Spleen (tissue), 13 donors: ENCODE data around the gene TNFRSF25. TPM values are rescaled to one million over a fixed set of nuclear protein-coding genes. Genes with fewer than 3 reads are reported as not detected.

ENCODE experiments used
- DNase-seq: peaks from one replicate; pipeline ENCODE4 v3.0.0-alpha.2; 2020
- H3K27ac ChIP-seq, 8 donors: fragments of 200-600 bp; sonication (generic) in 7 of 8; 1 replicate in 4 of 8; 2 replicates in 4 of 8; pipeline versions ENCODE4 v1.5.0 to v1.8.0; 2016 to 2021; ENCODE audit warnings: inconsistent platforms in 4 of 8, mild to moderate bottlenecking in 4 of 8, moderate library complexity in 1 of 8
- H3K27me3 ChIP-seq, 7 donors: fragments of 200-600 bp; sonication (generic) in 6 of 7; replicated peaks in 1 of 7; 1 replicate in 4 of 7; 2 replicates in 3 of 7; pipeline versions ENCODE4 v1.5.0 to v1.8.0; 2016 to 2021; ENCODE audit warnings: inconsistent platforms in 3 of 7, mild to moderate bottlenecking in 1 of 7
- H3K36me3 ChIP-seq, 6 donors: fragments of 200-600 bp; sonication (generic) in 5 of 6; 1 replicate in 4 of 6; 2 replicates in 2 of 6; pipeline versions ENCODE4 v1.5.0 to v1.8.0; 2016 to 2021; ENCODE audit warnings: inconsistent platforms in 2 of 6
- H3K4me1 ChIP-seq, 6 donors: fragments of 200-600 bp; sonication (generic) in 5 of 6; 1 replicate in 3 of 6; 2 replicates in 3 of 6; pipeline versions ENCODE4 v1.5.0 to v1.8.0; 2016 to 2021; ENCODE audit warnings: inconsistent platforms in 3 of 6
- H3K4me3 ChIP-seq, 8 donors: fragments of 200-600 bp; sonication (generic) in 7 of 8; 1 replicate in 4 of 8; 2 replicates in 4 of 8; pipeline versions ENCODE4 v1.5.0 to v1.8.0; 2016 to 2021; ENCODE audit warnings: inconsistent platforms in 4 of 8, mild to moderate bottlenecking in 4 of 8, moderate library complexity in 2 of 8
- H3K9me3 ChIP-seq, 8 donors: fragments of 200-600 bp; sonication (generic) in 7 of 8; 1 replicate in 4 of 8; 2 replicates in 4 of 8; pipeline versions ENCODE4 v1.5.0 to v1.8.0; 2016 to 2021; ENCODE audit warnings: inconsistent platforms in 4 of 8
- POLR2A ChIP-seq, 3 donors: fragments of 450-650 bp; IDR thresholded peaks; one replicate each; pipeline ENCODE4 v1.5.1; 2017; ENCODE audit warnings: antibody characterized with exemption in 3 of 3, mild to moderate bottlenecking in 1 of 3
- POLR2AphosphoS5 ChIP-seq, 3 donors: sonication (generic); formaldehyde crosslinking; IDR thresholded peaks; one replicate each; pipeline ENCODE4 v1.5.1; 2017; ENCODE audit warnings: antibody characterized with exemption in 3 of 3
- WGBS, 5 donors: extraction: QIAGEN DNeasy Blood & Tissue Kit in 3 of 5; methylation state at CpG; one replicate each; pipeline versions ENCODE4 v1.1.5 to v1.1.7; 2013 to 2018; 5-methylcytosine and 5-hydroxymethylcytosine counted together
- intact Hi-C: fragments of 100-400 bp; cut with DNase I; formaldehyde crosslinking; loops from one replicate; pipeline ENCODE4 v1.15.0; 2023; ENCODE audit warnings: low total_unique reads
- long read RNA-seq, 2 donors: transcript quantifications; one replicate each; lab custom pipeline, GENCODE V29; 2026
- polyA plus RNA-seq, 3 donors: library from polyadenylated mRNA; stranded (reverse); fragments of 200-250 nt; gene quantifications; one replicate each; pipeline ENCODE4 v1.2.1, GENCODE V29; 2013
- total RNA-seq, 7 donors: library from RNA; depleted of rRNA in 3 of 7; stranded (reverse); fragments of >200 nt in 3 of 7; fragmentation: NEBNext Ultra II Directional in 4 of 7; extraction: Animal tissue kit (Norgen Biotek cat#: 25700) in 4 of 7; gene quantifications; one replicate each; pipeline versions ENCODE4 v1.1.0 to v1.2.1, GENCODE V29; 2016 to 2021
- TF ChIP-seq, protein P1 (sequence below), 11 experiments: fragments of 200-600 bp in 7 of 11; fragments of 450-650 bp in 4 of 11; sonication (generic) in 4 of 11; IDR thresholded peaks in 8 of 11; conservative IDR thresholded peaks in 3 of 11; 1 replicate in 7 of 11; 2 replicates in 4 of 11; pipeline versions ENCODE4 v1.4.0 to v1.8.0; 2016 to 2021; ENCODE audit warnings: antibody characterized with exemption in 11 of 11, inconsistent platforms in 4 of 11, mild to moderate bottlenecking in 1 of 11
- donor health status: healthy with polysubstance abuse.
- donor health status: DM: no; HTN: no; CAD: no; lungs with moderate emphysema.
- donor health status: DM: no; HTN: no; CAD: no.
- donor health status: Bipolar disorder and iron deficiency.
- donor health status: healthy.
- donor health status: DM: no; HTN: no; CAD: no.
- donor health status: DM: yes; HTN: yes; CAD: no.

Gene TNFRSF25, protein sequence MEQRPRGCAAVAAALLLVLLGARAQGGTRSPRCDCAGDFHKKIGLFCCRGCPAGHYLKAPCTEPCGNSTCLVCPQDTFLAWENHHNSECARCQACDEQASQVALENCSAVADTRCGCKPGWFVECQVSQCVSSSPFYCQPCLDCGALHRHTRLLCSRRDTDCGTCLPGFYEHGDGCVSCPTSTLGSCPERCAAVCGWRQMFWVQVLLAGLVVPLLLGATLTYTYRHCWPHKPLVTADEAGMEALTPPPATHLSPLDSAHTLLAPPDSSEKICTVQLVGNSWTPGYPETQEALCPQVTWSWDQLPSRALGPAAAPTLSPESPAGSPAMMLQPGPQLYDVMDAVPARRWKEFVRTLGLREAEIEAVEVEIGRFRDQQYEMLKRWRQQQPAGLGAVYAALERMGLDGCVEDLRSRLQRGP
- total RNA-seq (100 to 1,000 TPM in 1 of 7 donors, 10 to 100 TPM in 6; 39.7 to 103 (median 65.4) TPM), polyA plus RNA-seq (100 to 1,000 TPM in 2 of 3 donors, 10 to 100 TPM in 1; 30.9 to 147 (median 102) TPM)
- long read RNA-seq, donor 1, partial matches to known transcripts: 8 of 14 reads
- long read RNA-seq, donor 1, other reads (novel, unspliced or antisense): 0 of 14 reads
- long read RNA-seq, donor 2, partial matches to known transcripts: 0 of 2 reads
- long read RNA-seq, donor 2, other reads (novel, unspliced or antisense): 0 of 2 reads

DNA sequence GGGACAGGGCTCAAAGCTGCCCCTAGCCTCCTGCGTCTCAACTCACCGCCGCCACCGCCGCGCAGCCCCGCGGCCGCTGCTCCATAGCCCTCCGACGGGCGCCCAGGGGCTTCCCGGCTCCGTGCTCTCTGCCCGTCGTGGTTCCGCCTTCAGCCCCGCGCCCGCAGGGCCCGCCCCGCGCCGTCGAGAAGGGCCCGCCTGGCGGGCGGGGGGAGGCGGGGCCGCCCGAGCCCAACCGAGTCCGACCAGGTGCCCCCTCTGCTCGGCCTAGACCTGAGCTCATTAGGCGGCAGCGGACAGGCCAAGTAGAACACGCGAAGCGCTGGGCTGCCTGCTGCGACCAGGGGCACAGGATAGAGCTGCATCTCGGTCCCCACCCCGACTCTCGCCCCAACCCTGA, at the start of gene TNFRSF25:
Gene TNFRSF25, minus strand, starts transcription at position 151 of the 400 bp plus-strand sequence. Its CDS starts 66 bp downstream, at position 85.
- DNase-seq: no peak
- Histone ChIP-seq H3K27me3 (peaks cover 0 to 52% (median 4%) of the 10 kb centered on the region in 7 donors), H3K4me3 (peak within 1 kb of the TSS in 7 of 8 donors; percentile 1 to 64 (median 30)), H3K36me3 (peaks cover 0 to 90% (median 52%) of the 10 kb centered on the region in 6 donors), H3K4me1 (peaks cover 0 to 60% (median 18%) of the 10 kb centered on the region in 6 donors), H3K9me3 (no peaks in the 10 kb centered on the region), H3K27ac (peak within 1 kb of the TSS in 7 of 8 donors; percentile 4 to 79 (median 54))
- WGBS, 5 donors: 15 to 25% (median 16%) methylated on average over 20 to 43 of the region's 43 CpGs; no CpG with 5 or more reads in 1 of the 5 donors
- intact Hi-C loops: no loop called here
- no peak for TF ChIP-seq POLR2A (IDR thresholded peaks at IDR 0.05)
- TF ChIP-seq, protein P1, sequence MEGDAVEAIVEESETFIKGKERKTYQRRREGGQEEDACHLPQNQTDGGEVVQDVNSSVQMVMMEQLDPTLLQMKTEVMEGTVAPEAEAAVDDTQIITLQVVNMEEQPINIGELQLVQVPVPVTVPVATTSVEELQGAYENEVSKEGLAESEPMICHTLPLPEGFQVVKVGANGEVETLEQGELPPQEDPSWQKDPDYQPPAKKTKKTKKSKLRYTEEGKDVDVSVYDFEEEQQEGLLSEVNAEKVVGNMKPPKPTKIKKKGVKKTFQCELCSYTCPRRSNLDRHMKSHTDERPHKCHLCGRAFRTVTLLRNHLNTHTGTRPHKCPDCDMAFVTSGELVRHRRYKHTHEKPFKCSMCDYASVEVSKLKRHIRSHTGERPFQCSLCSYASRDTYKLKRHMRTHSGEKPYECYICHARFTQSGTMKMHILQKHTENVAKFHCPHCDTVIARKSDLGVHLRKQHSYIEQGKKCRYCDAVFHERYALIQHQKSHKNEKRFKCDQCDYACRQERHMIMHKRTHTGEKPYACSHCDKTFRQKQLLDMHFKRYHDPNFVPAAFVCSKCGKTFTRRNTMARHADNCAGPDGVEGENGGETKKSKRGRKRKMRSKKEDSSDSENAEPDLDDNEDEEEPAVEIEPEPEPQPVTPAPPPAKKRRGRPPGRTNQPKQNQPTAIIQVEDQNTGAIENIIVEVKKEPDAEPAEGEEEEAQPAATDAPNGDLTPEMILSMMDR (IDR thresholded peaks at IDR 0.05 in 8 of 11, conservative IDR thresholded peaks at IDR 0.05 in 3 of 11): no peak
- TF ChIP-seq POLR2AphosphoS5 (IDR thresholded peaks at IDR 0.05): peak in 1 of 3 donors; percentile 9

DNA sequence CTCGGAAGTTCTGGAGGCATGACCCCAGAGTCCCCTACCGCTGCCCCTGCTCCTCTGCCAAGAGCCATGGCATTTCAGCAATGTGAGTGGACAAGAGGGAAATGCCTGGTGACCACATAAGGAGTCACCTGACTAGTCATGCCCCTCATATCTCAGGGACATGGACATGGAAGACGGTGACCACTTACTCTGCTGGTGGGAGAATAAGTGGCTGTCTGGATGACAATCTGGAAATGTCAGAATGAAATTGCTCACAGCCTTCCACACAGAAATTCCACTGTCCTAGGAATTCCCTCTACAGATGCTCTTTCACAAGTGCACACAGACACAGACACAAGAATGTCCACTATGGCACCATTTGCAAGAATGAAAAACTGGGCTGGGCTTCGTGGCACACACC, 49.8 kb upstream of the TNFRSF25 start:
- Histone ChIP-seq H3K27ac (no peak overlapping the region), H3K4me3 (no peak overlapping the region), H3K9me3 (no peaks in the 10 kb centered on the region), H3K4me1 (peaks cover 0 to 10% (median 4%) of the 10 kb centered on the region in 6 donors), H3K36me3 (no peaks in the 10 kb centered on the region), H3K27me3 (no peaks in the 10 kb centered on the region)
- DNase-seq: no peak
- TF ChIP-seq, protein P1 (IDR thresholded peaks at IDR 0.05 in 8 of 11, conservative IDR thresholded peaks at IDR 0.05 in 3 of 11): no peak
- TF ChIP-seq POLR2A (IDR thresholded peaks at IDR 0.05): no peak
- no peak for TF ChIP-seq POLR2AphosphoS5 (IDR thresholded peaks at IDR 0.05)
- intact Hi-C loops: no loop called here
- WGBS, 5 donors: 68 to 89% (median 84%) methylated on average over 4 of the region's 4 CpGs

DNA sequence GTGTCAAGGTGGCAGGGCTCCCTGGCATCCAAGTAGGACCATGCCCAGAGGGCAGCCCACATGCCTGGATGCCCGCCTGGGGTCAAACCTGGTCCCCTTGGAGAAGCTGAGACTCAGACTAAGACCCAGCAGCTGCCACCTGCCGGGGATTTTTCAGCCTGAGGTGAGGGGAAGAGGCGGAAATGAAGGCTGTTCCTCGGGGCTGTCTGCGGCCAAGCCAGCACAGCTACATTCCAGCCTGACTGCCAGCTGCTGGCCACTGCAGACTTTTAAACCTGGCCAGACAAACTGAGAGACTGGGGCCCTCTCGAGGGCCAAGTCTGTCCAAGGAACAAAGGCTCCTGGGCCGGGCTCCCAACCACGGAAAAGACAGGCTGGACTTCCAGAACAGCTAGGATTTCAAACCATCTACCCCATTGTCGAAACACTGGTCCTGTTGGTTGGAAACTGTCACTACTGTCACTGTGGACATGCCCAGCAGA, 47.4 kb upstream of the TNFRSF25 start:
- intact Hi-C loops: no loop called here
- peaks cover 0 to 7% (median 0%) of the 10 kb centered on the region in 7 donors for H3K27me3 ChIP-seq
- H3K4me3 ChIP-seq: no peak overlapping the region
- no peak for DNase-seq
- TF ChIP-seq POLR2AphosphoS5 (IDR thresholded peaks at IDR 0.05) (no peak), POLR2A (IDR thresholded peaks at IDR 0.05) (no peak)
- TF ChIP-seq, protein P1 (IDR thresholded peaks at IDR 0.05 in 8 of 11, conservative IDR thresholded peaks at IDR 0.05 in 3 of 11): no peak
- no peak overlapping the region for H3K27ac ChIP-seq
- WGBS, 5 donors: 83 to 91% (median 88%) methylated on average over 7 to 9 of the region's 9 CpGs
- H3K36me3 ChIP-seq: no peaks in the 10 kb centered on the region
- H3K4me1 ChIP-seq: peaks cover 0 to 19% (median 13%) of the 10 kb centered on the region in 6 donors
- H3K9me3 ChIP-seq: no peaks in the 10 kb centered on the region
